NCI-H146 treated with DMSO at 0.1 percent for 48 hours (cell line): ENCODE results near the gene PARP16.

ENCODE experiments used
- DNase-seq: peaks from one replicate; lab custom pipeline; 2025; ENCODE audit not compliant: unreplicated experiment; lab: John Stamatoyannopoulos, UW

PARP16 gene

DNA sequence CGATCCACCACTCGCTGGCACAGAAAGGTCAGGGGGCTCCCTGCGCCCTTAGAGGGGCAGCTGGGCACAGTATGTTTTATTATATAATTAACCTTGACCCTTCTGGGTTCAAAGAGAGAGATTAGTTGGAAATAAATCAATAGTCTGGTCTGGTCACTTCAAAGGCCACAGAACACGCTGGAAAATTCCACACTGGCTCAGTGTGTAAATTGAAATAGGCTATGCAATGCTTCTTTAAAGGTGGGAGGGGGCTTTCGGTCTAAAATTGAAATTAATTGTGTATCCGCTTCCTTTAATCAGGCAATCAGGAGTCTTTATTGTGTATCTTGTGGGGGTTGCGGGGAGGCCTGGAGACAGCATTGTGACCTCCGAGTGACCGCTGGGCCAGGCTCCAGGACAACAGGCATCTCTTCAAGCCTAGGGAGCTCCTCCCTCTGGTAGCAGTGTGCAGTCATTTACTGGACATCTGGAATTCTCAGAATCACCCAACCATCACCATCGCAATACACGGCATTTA lies 25.8 kb upstream of the PARP16 start:
- no peak for DNase-seq

DNA sequence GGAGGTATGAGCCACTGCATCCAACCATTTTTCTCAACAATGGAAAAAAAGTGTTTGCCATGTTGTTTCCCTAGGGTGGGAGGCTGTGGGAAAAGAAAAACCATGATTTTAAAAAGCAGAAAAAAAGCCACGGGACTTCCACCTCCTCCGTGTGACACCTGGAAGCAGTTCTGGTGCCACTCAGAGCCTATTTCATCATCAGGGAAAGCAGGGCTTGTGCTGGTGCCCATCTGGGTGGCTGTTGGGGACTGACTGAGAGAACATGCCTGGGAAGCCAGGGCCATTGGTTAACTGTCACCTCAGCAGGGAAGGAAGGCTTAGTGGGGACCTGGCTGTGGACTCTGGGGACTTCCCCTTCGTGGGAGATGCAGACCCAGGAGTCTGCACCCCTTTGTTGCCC lies 25.1 kb upstream of the PARP16 start:
- DNase-seq = no peak

DNA sequence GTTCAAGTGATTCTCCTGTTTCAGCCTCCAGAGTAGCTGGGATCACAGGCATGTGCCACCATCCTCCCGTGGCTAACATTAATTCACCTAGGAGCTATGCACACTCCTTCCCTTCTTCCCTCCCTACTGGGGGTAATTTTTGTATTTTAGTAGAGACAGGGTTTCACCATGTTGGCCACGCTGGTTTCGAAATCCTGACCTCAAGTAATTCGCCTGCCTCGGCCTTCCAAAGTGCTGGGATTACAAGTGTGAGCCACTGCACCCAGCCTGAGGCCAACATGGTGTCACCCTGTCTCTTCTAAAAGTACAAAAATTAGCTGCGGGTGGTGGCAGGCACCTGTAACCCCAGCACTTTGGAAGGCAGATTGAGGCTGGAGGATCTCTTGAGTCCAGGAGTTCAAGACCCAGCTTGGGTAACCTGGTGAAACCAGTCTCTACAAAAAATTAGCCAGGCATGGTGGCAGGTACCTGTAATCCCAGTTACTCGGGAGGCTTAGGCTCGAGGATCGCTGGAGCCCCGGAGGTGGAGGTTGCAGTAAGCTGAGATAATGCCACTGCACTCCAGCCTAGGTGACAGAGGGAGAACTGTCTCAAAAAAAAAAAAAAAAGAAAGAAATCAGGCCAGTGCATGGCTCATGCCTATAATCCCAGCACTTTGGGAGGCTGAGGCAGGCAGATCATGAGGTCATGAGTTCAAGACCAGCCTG lies 23.9 kb upstream of the PARP16 start:
- DNase-seq = no peak

GRCh38 chr15:65309882-65310418 lies 23.3 kb upstream of the PARP16 start:
- no peak for DNase-seq

DNA sequence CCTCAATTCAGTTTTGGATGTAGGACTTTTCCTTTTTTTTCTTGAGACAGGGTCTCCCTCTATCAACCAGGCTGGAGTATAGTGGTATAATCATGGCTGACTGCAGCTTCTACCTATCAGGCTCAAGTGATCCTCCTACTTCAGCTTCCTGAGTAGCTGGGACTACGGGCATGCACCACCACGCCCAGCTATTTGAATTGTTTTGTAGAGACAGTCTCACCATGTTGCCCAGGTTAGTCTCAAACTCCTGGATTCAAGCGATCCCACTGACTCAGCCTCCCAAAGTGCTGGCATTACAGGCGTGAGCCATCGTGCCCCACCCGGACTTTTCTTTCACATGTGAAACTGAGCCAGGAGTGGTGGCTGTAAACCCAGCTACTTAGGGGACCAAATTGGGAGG lies 21.3 kb upstream of the PARP16 start:
- DNase-seq = no peak

- no peak for DNase-seq
These were observed 19.9 kb upstream of the PARP16 start for GRCh38 chr15:65306551-65306950.

DNA sequence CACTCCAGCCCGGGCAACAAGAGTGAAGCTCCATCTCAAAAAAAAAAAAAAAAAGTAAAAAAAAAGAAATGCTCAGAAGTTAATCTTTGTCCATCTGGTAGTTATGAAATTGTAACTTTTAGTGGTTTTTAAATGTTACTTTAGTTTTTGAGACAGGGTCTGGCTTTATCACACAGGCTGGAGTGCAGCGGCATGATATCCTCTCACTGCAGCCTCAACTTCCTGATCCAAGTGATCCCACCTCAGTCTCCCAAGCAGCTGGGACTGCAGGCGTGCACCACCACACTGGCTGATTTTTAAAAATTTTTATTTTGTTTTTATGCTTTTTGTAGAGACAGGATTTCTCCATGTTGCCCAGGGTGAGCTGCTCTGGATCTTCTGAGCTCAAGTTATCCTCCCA lies 19.1 kb upstream of the PARP16 start:
- DNase-seq = no peak

- DNase-seq = no peak
These were observed 18.6 kb upstream of the PARP16 start for GRCh38 chr15:65305150-65305758.

GRCh38 chr15:65304381-65305149 lies 17.9 kb upstream of the PARP16 start, which contains the start of gene RNU5B-1:
TSS of gene RNU5B-1 (plus strand) at chr15:65304677.
- peak; percentile 90 for DNase-seq

DNA sequence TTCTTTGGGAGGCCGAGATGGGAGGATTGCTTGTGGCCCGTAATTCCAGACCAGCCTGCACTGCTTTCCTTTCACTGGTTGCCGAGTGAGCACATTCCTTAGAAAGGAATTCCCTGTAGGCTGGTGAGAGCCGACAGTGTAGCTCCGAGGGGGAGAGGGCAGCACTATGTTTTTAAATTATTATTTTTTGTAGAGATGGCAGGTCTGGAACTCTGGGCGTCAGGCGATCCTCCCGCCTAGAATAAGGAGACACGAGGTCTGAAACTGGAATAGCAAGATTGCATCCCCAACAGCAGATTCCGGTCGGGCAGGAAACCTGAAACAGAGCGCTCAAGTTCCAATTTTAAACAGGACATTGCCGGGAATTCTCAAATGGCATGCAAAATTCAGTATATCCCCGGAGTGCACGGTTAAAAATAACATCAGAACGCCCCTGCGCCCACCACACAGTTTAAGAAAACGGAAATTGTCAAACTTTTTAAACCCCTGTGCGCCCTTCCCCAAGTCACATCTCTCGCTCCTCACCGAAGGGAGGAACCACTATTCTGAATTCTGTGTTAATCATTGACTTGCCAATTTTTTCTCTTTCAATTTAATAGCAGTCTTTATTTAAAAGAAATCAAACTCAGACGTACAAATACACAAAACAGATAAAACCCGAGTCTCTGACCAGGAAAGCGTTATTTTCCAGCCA lies 17.2 kb upstream of the PARP16 start:
- DNase-seq = peak; percentile 23

GRCh38 chr15:65302061-65302460 lies 15.4 kb upstream of the PARP16 start:
- no peak for DNase-seq

GRCh38 chr15:65300924-65301441 lies 14.3 kb upstream of the PARP16 start:
- DNase-seq = no peak

DNA sequence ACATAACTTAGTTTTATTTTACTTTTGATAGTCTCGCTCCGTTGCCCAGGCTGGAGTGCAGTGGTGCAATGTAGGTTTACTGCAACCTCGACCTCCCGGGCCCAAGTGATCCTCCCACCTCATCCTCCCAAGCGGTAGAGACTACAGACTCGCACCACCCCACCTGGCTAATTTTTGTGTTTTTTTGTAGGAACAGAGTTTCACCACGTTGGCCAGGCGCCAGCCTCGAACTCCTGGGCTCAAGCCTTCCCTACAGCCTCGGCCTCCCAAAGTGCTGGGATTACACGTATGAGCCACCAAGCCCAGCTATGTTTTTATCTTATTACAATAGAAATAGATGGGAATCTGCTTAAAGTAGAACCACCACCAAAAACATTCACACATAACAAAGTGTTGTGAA lies 12.0 kb upstream of the PARP16 start:
- no peak for DNase-seq

GRCh38 chr15:65292938-65293518 lies 6.3 kb upstream of the PARP16 start:
- DNase-seq = no peak

- DNase-seq = no peak
These were observed 3.5 kb upstream of the PARP16 start for GRCh38 chr15:65290228-65290627.

- DNase-seq = no peak
These were observed 2.7 kb upstream of the PARP16 start for GRCh38 chr15:65289261-65289854.

GRCh38 chr15:65287520-65287855 lies 805 bp upstream of the PARP16 start:
- no peak for DNase-seq

- peak; percentile 22 for DNase-seq
These were observed 497 bp downstream of the PARP16 start for GRCh38 chr15:65286069-65286703.

- DNase-seq = no peak
These were observed 1.2 kb downstream of the PARP16 start for GRCh38 chr15:65285291-65286068.
